ENCODE data around the gene STAMBPL1.
"Not testable (repeated sequence)": the region's sequence is repeated elsewhere in the genome, so short reads cannot be mapped to it uniquely, and the experiment has no call there.

Gene STAMBPL1

GRCh38 chr10:88870089-88870488 lies 10.0 kb upstream of the STAMBPL1 start:
- no peak for TF ChIP-seq EZH2 (IDR thresholded peaks at IDR 0.05)
- no peak for TF ChIP-seq FOXP2 (optimal IDR thresholded peaks at IDR 0.05; ENCODE audit: control extremely low read depth, extremely low read length, insufficient read depth)
- TF ChIP-seq POLR2AphosphoS5 (IDR thresholded peaks at IDR 0.05; ENCODE audit: borderline replicate concordance, low read depth, low read length) = no peak
- Histone ChIP-seq H3K27ac (no peak overlapping the region), H3K4me3 (no peak overlapping the region), H3K9ac (ENCODE audit: insufficient read length) (no peak overlapping the region), H3K36me3 (ENCODE audit: insufficient read depth, low read length) (no peaks in the 10 kb centered on the region), H3K9me3 (ENCODE audit: low read depth, low read length) (no peaks in the 10 kb centered on the region)
- no peak for DNase-seq (ENCODE audit: low read depth, low spot score)

- no peaks in the 10 kb centered on the region for H3K36me3 ChIP-seq (ENCODE audit: insufficient read depth, low read length)
- no peak overlapping the region for H3K4me3 ChIP-seq
- no peak for TF ChIP-seq POLR2AphosphoS5 (IDR thresholded peaks at IDR 0.05; ENCODE audit: borderline replicate concordance, low read depth, low read length)
- TF ChIP-seq FOXP2 (optimal IDR thresholded peaks at IDR 0.05; ENCODE audit: control extremely low read depth, extremely low read length, insufficient read depth) = no peak
- no peak for TF ChIP-seq EZH2 (IDR thresholded peaks at IDR 0.05)
- no peak overlapping the region for H3K9ac ChIP-seq (ENCODE audit: insufficient read length)
- DNase-seq (ENCODE audit: low read depth, low spot score) = no peak
- H3K9me3 ChIP-seq (ENCODE audit: low read depth, low read length) = no peaks in the 10 kb centered on the region
- no peak overlapping the region for H3K27ac ChIP-seq
These were observed 6.3 kb upstream of the STAMBPL1 start for GRCh38 chr10:88873757-88874156.

GRCh38 chr10:88874281-88874680 lies 5.8 kb upstream of the STAMBPL1 start:
- Histone ChIP-seq H3K4me3 (no peak overlapping the region), H3K9me3 (ENCODE audit: low read depth, low read length) (no peaks in the 10 kb centered on the region), H3K27ac (no peak overlapping the region), H3K36me3 (ENCODE audit: insufficient read depth, low read length) (no peaks in the 10 kb centered on the region), H3K9ac (ENCODE audit: insufficient read length) (no peak overlapping the region)
- DNase-seq (ENCODE audit: low read depth, low spot score) = no peak
- TF ChIP-seq POLR2AphosphoS5 (IDR thresholded peaks at IDR 0.05; ENCODE audit: borderline replicate concordance, low read depth, low read length) (no peak), EZH2 (IDR thresholded peaks at IDR 0.05) (no peak), FOXP2 (optimal IDR thresholded peaks at IDR 0.05; ENCODE audit: control extremely low read depth, extremely low read length, insufficient read depth) (no peak)

- no peak overlapping the region for H3K27ac ChIP-seq
- H3K9me3 ChIP-seq (ENCODE audit: low read depth, low read length) = no peaks in the 10 kb centered on the region
- no peak overlapping the region for H3K9ac ChIP-seq (ENCODE audit: insufficient read length)
- no peak for DNase-seq (ENCODE audit: low read depth, low spot score)
- no peaks in the 10 kb centered on the region for H3K36me3 ChIP-seq (ENCODE audit: insufficient read depth, low read length)
- TF ChIP-seq POLR2AphosphoS5 (IDR thresholded peaks at IDR 0.05; ENCODE audit: borderline replicate concordance, low read depth, low read length) (no peak), EZH2 (IDR thresholded peaks at IDR 0.05) (no peak), FOXP2 (optimal IDR thresholded peaks at IDR 0.05; ENCODE audit: control extremely low read depth, extremely low read length, insufficient read depth) (no peak)
- no peak overlapping the region for H3K4me3 ChIP-seq
These were observed 5.0 kb upstream of the STAMBPL1 start for GRCh38 chr10:88875081-88875480.

- H3K27ac ChIP-seq = no peak overlapping the region
- TF ChIP-seq POLR2AphosphoS5 (IDR thresholded peaks at IDR 0.05; ENCODE audit: borderline replicate concordance, low read depth, low read length) = no peak
- no peak for TF ChIP-seq FOXP2 (optimal IDR thresholded peaks at IDR 0.05; ENCODE audit: control extremely low read depth, extremely low read length, insufficient read depth)
- no peak for TF ChIP-seq EZH2 (IDR thresholded peaks at IDR 0.05)
- H3K9me3 ChIP-seq (ENCODE audit: low read depth, low read length) = no peaks in the 10 kb centered on the region
- H3K9ac ChIP-seq (ENCODE audit: insufficient read length) = no peak overlapping the region
- H3K4me3 ChIP-seq = no peak overlapping the region
- DNase-seq (ENCODE audit: low read depth, low spot score) = no peak
- H3K36me3 ChIP-seq (ENCODE audit: insufficient read depth, low read length) = no peaks in the 10 kb centered on the region
These were observed 2.7 kb upstream of the STAMBPL1 start for GRCh38 chr10:88877298-88877697.

GRCh38 chr10:88880282-88881076 lies 434 bp downstream of the STAMBPL1 start:
- TF ChIP-seq EZH2 (IDR thresholded peaks at IDR 0.05) (no peak), FOXP2 (optimal IDR thresholded peaks at IDR 0.05; ENCODE audit: control extremely low read depth, extremely low read length, insufficient read depth) (no peak), POLR2AphosphoS5 (IDR thresholded peaks at IDR 0.05; ENCODE audit: borderline replicate concordance, low read depth, low read length) (no peak)
- H3K9me3 ChIP-seq (ENCODE audit: low read depth, low read length) = no peaks in the 10 kb centered on the region

GRCh38 chr10:88881320-88881719 lies 1.3 kb downstream of the STAMBPL1 start:
- no peaks in the 10 kb centered on the region for H3K36me3 ChIP-seq (ENCODE audit: insufficient read depth, low read length)
- no peak overlapping the region for H3K9ac ChIP-seq (ENCODE audit: insufficient read length)
- H3K9me3 ChIP-seq (ENCODE audit: low read depth, low read length) = no peaks in the 10 kb centered on the region
- TF ChIP-seq EZH2 (IDR thresholded peaks at IDR 0.05) (no peak), POLR2AphosphoS5 (IDR thresholded peaks at IDR 0.05; ENCODE audit: borderline replicate concordance, low read depth, low read length) (no peak), FOXP2 (optimal IDR thresholded peaks at IDR 0.05; ENCODE audit: control extremely low read depth, extremely low read length, insufficient read depth) (no peak)
- no peak overlapping the region for H3K27ac ChIP-seq
- peak overlapping the region; percentile 81 for H3K4me3 ChIP-seq
- no peak for DNase-seq (ENCODE audit: low read depth, low spot score)

More at GRCh38 chr10:88880282-88881076, 434 bp downstream of the STAMBPL1 start:
- Histone ChIP-seq H3K27ac (no peak overlapping the region), H3K36me3 (ENCODE audit: insufficient read depth, low read length) (no peaks in the 10 kb centered on the region), H3K4me3 (peak overlapping the region; percentile 81), H3K9ac (ENCODE audit: insufficient read length) (peak overlapping the region; percentile 57)
- DNase-seq (ENCODE audit: low read depth, low spot score) = no peak

- no peak for TF ChIP-seq FOXP2 (optimal IDR thresholded peaks at IDR 0.05; ENCODE audit: control extremely low read depth, extremely low read length, insufficient read depth)
- no peak for TF ChIP-seq POLR2AphosphoS5 (IDR thresholded peaks at IDR 0.05; ENCODE audit: borderline replicate concordance, low read depth, low read length)
- TF ChIP-seq EZH2 (IDR thresholded peaks at IDR 0.05) = no peak
- Histone ChIP-seq H3K4me3 (peak overlapping the region; percentile 81), H3K9me3 (ENCODE audit: low read depth, low read length) (no peaks in the 10 kb centered on the region), H3K27ac (peak overlapping the region; percentile 86), H3K9ac (ENCODE audit: insufficient read length) (no peak overlapping the region), H3K36me3 (ENCODE audit: insufficient read depth, low read length) (no peaks in the 10 kb centered on the region)
- DNase-seq (ENCODE audit: low read depth, low spot score) = no peak
These were observed 2.0 kb downstream of the STAMBPL1 start for GRCh38 chr10:88881922-88882645.

GRCh38 chr10:88882646-88883447 lies 2.8 kb downstream of the STAMBPL1 start:
- H3K9me3 ChIP-seq (ENCODE audit: low read depth, low read length); H3K9ac ChIP-seq (ENCODE audit: insufficient read length); H3K36me3 ChIP-seq (ENCODE audit: insufficient read depth, low read length): not testable (repeated sequence)
- peak overlapping the region; percentile 81 for H3K4me3 ChIP-seq
- H3K27ac ChIP-seq = peak overlapping the region; percentile 86
- peak; percentile 28 for DNase-seq (ENCODE audit: low read depth, low spot score)

Measured in SK-N-MC (cell line).